H9 (cell line): ENCODE measurements around the gene HYI. TPM values are rescaled to one million over a fixed set of nuclear protein-coding genes. Genes with fewer than 3 reads are reported as not detected.
A peak's percentile ranks its signal among the peaks of the same experiment; 100 is the strongest.

Source experiments
- DNase-seq: peaks from one replicate; pipeline ENCODE4 v3.0.0-alpha.2; 2017
- H2AFZ ChIP-seq: one replicate; pipeline ENCODE4 v1.6.1; 2013; ENCODE audit warnings: mild to moderate bottlenecking, low read length, control low read depth, moderate library complexity
- H2AK5ac ChIP-seq: 2 replicates; pipeline ENCODE4 v1.6.1; 2013; ENCODE audit warnings: low read length, control low read depth, mixed read lengths; ENCODE audit not compliant: insufficient read length
- H2BK120ac ChIP-seq: one replicate; pipeline ENCODE4 v1.6.1; 2013; ENCODE audit warnings: low read depth, mild to moderate bottlenecking, low read length, control low read depth, inconsistent platforms; ENCODE audit not compliant: poor library complexity, severe bottlenecking
- H2BK12ac ChIP-seq: 2 replicates; pipeline ENCODE4 v1.6.1; 2013; ENCODE audit warnings: low read length, control low read depth, mixed read lengths, low read depth; ENCODE audit not compliant: insufficient read length
- H2BK15ac ChIP-seq: 2 replicates; pipeline ENCODE4 v1.6.1; 2013; ENCODE audit warnings: low read depth, low read length, control low read depth
- H2BK20ac ChIP-seq: one replicate; pipeline ENCODE4 v1.6.1; 2013; ENCODE audit warnings: low read depth, mild to moderate bottlenecking, low read length, control low read depth, inconsistent platforms; ENCODE audit not compliant: poor library complexity, severe bottlenecking
- H2BK5ac ChIP-seq: 2 replicates; pipeline ENCODE4 v1.6.1; 2013; ENCODE audit warnings: low read length, control low read depth, mixed read lengths; ENCODE audit not compliant: insufficient read length
- H3K14ac ChIP-seq: 2 replicates; pipeline ENCODE4 v1.6.1; 2013; ENCODE audit warnings: low read length, control low read depth; ENCODE audit not compliant: insufficient read depth
- H3K18ac ChIP-seq: 2 replicates; pipeline ENCODE4 v1.6.1; 2013; ENCODE audit warnings: low read depth, mild to moderate bottlenecking, mixed read lengths, low read length, control low read depth; ENCODE audit not compliant: insufficient read length
- H3K23ac ChIP-seq: 2 replicates; pipeline ENCODE4 v1.6.1; 2013; ENCODE audit warnings: low read length, control low read depth, mixed read lengths, low read depth; ENCODE audit not compliant: insufficient read length
- H3K23me2 ChIP-seq: 2 replicates; pipeline ENCODE4 v1.6.1; 2013; ENCODE audit warnings: low read depth, mild to moderate bottlenecking, mixed read lengths, low read length, control low read depth; ENCODE audit not compliant: insufficient read length, poor library complexity, severe bottlenecking
- H3K27ac ChIP-seq: 2 replicates; pipeline ENCODE4 v1.5.1; 2013; ENCODE audit warnings: low read length, control low read depth, mixed read lengths, low read depth; ENCODE audit not compliant: insufficient read length
- H3K27me3 ChIP-seq: 2 replicates; pipeline ENCODE4 v1.6.1; 2013; ENCODE audit warnings: low read length, control low read depth, inconsistent platforms; ENCODE audit not compliant: insufficient read depth
- H3K4ac ChIP-seq: 2 replicates; pipeline ENCODE4 v1.6.1; 2013; ENCODE audit warnings: low read depth, mild to moderate bottlenecking, control low read depth, inconsistent platforms, low read length, moderate library complexity
- H3K4me1 ChIP-seq: 2 replicates; pipeline ENCODE4 v1.6.1; 2013; ENCODE audit warnings: low read length, control low read depth, inconsistent platforms; ENCODE audit not compliant: insufficient read depth
- H3K4me2 ChIP-seq: 2 replicates; pipeline ENCODE4 v1.6.1; 2013; ENCODE audit warnings: low read length, control low read depth, mixed read lengths; ENCODE audit not compliant: insufficient read length, insufficient read depth
- H3K56ac ChIP-seq: 2 replicates; pipeline ENCODE4 v1.6.1; 2013; ENCODE audit warnings: low read depth, mild to moderate bottlenecking, mixed read lengths, low read length, control low read depth; ENCODE audit not compliant: insufficient read length
- H3K79me1 ChIP-seq: 2 replicates; pipeline ENCODE4 v1.6.1; 2013; ENCODE audit warnings: low read depth, mild to moderate bottlenecking, moderate library complexity, low read length, control low read depth, inconsistent platforms; ENCODE audit not compliant: insufficient read depth, poor library complexity, severe bottlenecking
- H3K79me2 ChIP-seq: 2 replicates; pipeline ENCODE4 v1.6.1; 2013; ENCODE audit warnings: low read length, control low read depth, inconsistent platforms; ENCODE audit not compliant: insufficient read depth
- H3K9ac ChIP-seq: 2 replicates; pipeline ENCODE4 v1.6.1; 2013; ENCODE audit warnings: low read length, control low read depth, mixed read lengths; ENCODE audit not compliant: insufficient read length; ENCODE audit errors: extremely low read depth
- H3K9me3 ChIP-seq: one replicate; pipeline ENCODE4 v1.6.1; 2013; ENCODE audit warnings: low read depth, low read length, inconsistent platforms; ENCODE audit not compliant: control insufficient read depth
- H3T11ph ChIP-seq: one replicate; pipeline ENCODE4 v1.6.1; 2013; ENCODE audit warnings: mild to moderate bottlenecking, low read length, control low read depth, inconsistent platforms
- H4K20me1 ChIP-seq: one replicate; pipeline ENCODE4 v1.6.1; 2013; ENCODE audit not compliant: control insufficient read depth, insufficient read length, insufficient read depth
- H4K5ac ChIP-seq: 2 replicates; pipeline ENCODE4 v1.6.1; 2013; ENCODE audit warnings: low read depth, mild to moderate bottlenecking, mixed read lengths, low read length, control low read depth; ENCODE audit not compliant: insufficient read length
- H4K8ac ChIP-seq: replicated peaks from 2 replicates; pipeline ENCODE4 v1.6.1; 2013; ENCODE audit warnings: low read length, control low read depth, mixed read lengths, low read depth; ENCODE audit not compliant: insufficient read length
- H4K91ac ChIP-seq: 2 replicates; pipeline ENCODE4 v1.6.1; 2013; ENCODE audit warnings: low read depth, mild to moderate bottlenecking, moderate library complexity, mixed read lengths, low read length, control low read depth; ENCODE audit not compliant: insufficient read length
- H3K27ac Mint-ChIP-seq, 3 experiments: 2 replicates in 2 of 3; 3 replicates in 1 of 3; pipeline ENCODE4 v1.8.0; 2020 to 2021; ENCODE audit warnings: mixed read lengths in 3 of 3, mild to moderate bottlenecking in 1 of 3, moderate library complexity in 1 of 3
- H3K27me3 Mint-ChIP-seq: 2 replicates; pipeline ENCODE4 v1.8.0; 2021; ENCODE audit warnings: low read depth, mild to moderate bottlenecking, moderate library complexity, mixed read lengths
- H3K36me3 Mint-ChIP-seq, 3 experiments: 2 replicates in 2 of 3; 3 replicates in 1 of 3; pipeline ENCODE4 v1.8.0; 2020 to 2021; ENCODE audit warnings: low read depth in 3 of 3, mixed read lengths in 3 of 3; ENCODE audit not compliant: insufficient read depth in 1 of 3
- H3K4me1 Mint-ChIP-seq, 2 experiments: 2 replicates each; pipeline ENCODE4 v1.8.0; 2020; ENCODE audit warnings: mixed read lengths in 2 of 2
- H3K4me3 Mint-ChIP-seq, 2 experiments: 2 replicates in 1 of 2; 3 replicates in 1 of 2; pipeline ENCODE4 v1.8.0; 2020 to 2021; ENCODE audit warnings: mild to moderate bottlenecking in 2 of 2, mixed read lengths in 2 of 2, moderate library complexity in 1 of 2
- H3K9me3 Mint-ChIP-seq, 2 experiments: 2 replicates in 1 of 2; 3 replicates in 1 of 2; pipeline ENCODE4 v1.8.0; 2020; ENCODE audit warnings: mild to moderate bottlenecking in 2 of 2, mixed read lengths in 2 of 2, moderate library complexity in 1 of 2
- WGBS: extraction: QIAGEN DNeasy Blood & Tissue Kit; methylation state at CpG from one replicate; pipeline ENCODE4 v1.1.7; 2013; ENCODE audit warnings: missing lambda C conversion rate, low lambda C conversion rate, mixed read lengths; ENCODE audit not compliant: insufficient read length; ENCODE audit errors: extremely low coverage; 5-methylcytosine and 5-hydroxymethylcytosine counted together
- microRNA-seq: library from miRNA; unstranded; fragments of <30 nt; microRNA quantifications from one replicate; pipeline ENCODE4, GENCODE V29; 2020; ENCODE audit warnings: borderline microRNAs expressed
- total RNA-seq: library from RNA; stranded (reverse); gene quantifications from 2 replicates; pipeline ENCODE4 v1.2.1, GENCODE V29; 2021
- TF ChIP-seq, protein P1 (sequence below): fragments of 200-600 bp; sonication (generic); conservative IDR thresholded peaks from 3 replicates; pipeline ENCODE4 v1.8.0; 2021; ENCODE audit warnings: antibody characterized with exemption, mild to moderate bottlenecking

HYI gene
- total RNA-seq, 1 experiment from 2014 or later, result 16.1 TPM

DNA sequence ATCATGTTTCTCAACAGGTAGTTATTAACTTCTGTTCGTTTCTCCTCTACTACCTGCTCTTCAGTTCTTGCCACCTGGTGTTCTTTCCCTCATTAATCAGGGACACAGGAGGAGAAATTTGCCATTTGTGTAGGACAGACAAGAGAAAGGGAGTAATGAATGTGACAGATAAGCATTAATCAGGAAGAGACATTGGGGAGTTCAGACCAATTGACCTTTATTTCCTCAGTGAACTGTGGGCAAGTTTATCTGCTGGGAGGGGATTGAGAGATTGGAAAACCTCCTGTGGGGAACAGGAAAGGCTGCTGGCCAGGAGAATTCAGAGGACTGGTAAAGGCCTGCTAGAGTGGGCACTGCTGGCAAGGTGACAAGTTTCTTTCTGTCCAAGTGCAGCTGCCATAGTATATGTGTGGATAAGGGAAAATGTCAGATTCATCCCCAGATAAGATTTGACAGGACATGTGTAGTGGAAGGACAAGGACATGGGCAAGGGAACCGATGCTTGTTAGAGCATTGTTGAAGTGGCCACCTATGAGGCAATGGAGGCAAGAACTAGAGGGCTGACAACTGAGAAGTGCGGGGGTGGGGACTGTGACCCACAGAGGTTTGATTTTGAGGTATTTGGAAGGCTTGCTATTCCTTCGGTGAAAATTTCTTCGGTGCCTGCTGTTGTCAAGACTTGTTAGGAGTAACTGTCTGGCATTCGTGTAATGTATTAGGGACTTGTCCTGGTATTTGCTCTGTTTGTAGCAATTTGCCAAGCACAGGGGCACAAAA, 51.5 kb downstream of the HYI start:
- Histone ChIP-seq H3K23me2 (no peaks in the 10 kb centered on the region), H3K79me2 (no peaks in the 10 kb centered on the region; the same call in 1 of the 2 replicates), H3K4me1 (no peaks in the 10 kb centered on the region), H3K27me3 (no peaks in the 10 kb centered on the region), H2BK5ac (no peak overlapping the region), H3K9ac (peak overlapping the region; percentile 11), H3K4ac (no peak overlapping the region), H3K18ac (no peak overlapping the region), H2BK20ac (no peak overlapping the region), H4K20me1 (no peaks in the 10 kb centered on the region), H2BK120ac (no peak overlapping the region), H4K8ac (no peak overlapping the region), H2AFZ (no peak overlapping the region), H3T11ph (no peak overlapping the region), H2BK15ac (no peak overlapping the region), H2AK5ac (no peak overlapping the region), H3K23ac (no peak overlapping the region), H3K4me2 (no peak overlapping the region), H3K27ac (no peak overlapping the region), H3K79me1 (no peaks in the 10 kb centered on the region), H4K91ac (no peak overlapping the region), H2BK12ac (no peak overlapping the region), H3K9me3 (no peaks in the 10 kb centered on the region), H3K56ac (no peak overlapping the region), H4K5ac (no peak overlapping the region), H3K14ac (no peak overlapping the region)
- Mint-ChIP-seq H3K27ac (peak overlapping the region in 1 of 3 experiments; percentile 5; a peak in 1 of 7 replicates), H3K36me3 (peaks cover 4 to 33% (median 28%) of the 10 kb centered on the region in 3 experiments; a peak in 6 of 7 replicates), H3K4me3 (no peak overlapping the region), H3K27me3 (no peaks in the 10 kb centered on the region), H3K4me1 (no peaks in the 10 kb centered on the region), H3K9me3 (no peaks in the 10 kb centered on the region)
- TF ChIP-seq, protein P1, sequence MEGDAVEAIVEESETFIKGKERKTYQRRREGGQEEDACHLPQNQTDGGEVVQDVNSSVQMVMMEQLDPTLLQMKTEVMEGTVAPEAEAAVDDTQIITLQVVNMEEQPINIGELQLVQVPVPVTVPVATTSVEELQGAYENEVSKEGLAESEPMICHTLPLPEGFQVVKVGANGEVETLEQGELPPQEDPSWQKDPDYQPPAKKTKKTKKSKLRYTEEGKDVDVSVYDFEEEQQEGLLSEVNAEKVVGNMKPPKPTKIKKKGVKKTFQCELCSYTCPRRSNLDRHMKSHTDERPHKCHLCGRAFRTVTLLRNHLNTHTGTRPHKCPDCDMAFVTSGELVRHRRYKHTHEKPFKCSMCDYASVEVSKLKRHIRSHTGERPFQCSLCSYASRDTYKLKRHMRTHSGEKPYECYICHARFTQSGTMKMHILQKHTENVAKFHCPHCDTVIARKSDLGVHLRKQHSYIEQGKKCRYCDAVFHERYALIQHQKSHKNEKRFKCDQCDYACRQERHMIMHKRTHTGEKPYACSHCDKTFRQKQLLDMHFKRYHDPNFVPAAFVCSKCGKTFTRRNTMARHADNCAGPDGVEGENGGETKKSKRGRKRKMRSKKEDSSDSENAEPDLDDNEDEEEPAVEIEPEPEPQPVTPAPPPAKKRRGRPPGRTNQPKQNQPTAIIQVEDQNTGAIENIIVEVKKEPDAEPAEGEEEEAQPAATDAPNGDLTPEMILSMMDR, result no peak
- WGBS, result no CpG with 5 or more reads among the region's 6 CpGs
- DNase-seq, result no peak

Small RNA genes lying within 50 kb of the gene (microRNA-seq; reads per million reads assigned to microRNA genes)
- not detected for gene MIR6735

Other genes starting within 250 kb of the HYI start
- 19.1 and 19.6 TPM in 2 replicates for gene TMEM125, start 183.9 kb downstream of the HYI start, total RNA-seq
- 5.9 and 6.3 TPM in 2 replicates for gene C1orf210, start 168.3 kb downstream of the HYI start, total RNA-seq
- gene TIE1, start 152.9 kb downstream of the HYI start, total RNA-seq, result 0.64 and 1.2 TPM in 2 replicates
- 0.35 TPM in 1 of 2 replicates, not detected in the other for gene MPL, start 116.1 kb downstream of the HYI start, total RNA-seq
- gene CDC20, start 95.0 kb downstream of the HYI start, total RNA-seq, result 246 and 251 TPM in 2 replicates
- 20.7 and 21.6 TPM in 2 replicates for gene ELOVL1, start 85.9 kb downstream of the HYI start, total RNA-seq
- 19.1 and 23.0 TPM in 2 replicates for gene MED8, start 64.1 kb downstream of the HYI start, total RNA-seq
- 14.8 and 16.8 TPM in 2 replicates for gene SZT2, start 64.0 kb downstream of the HYI start, total RNA-seq
- 192 and 193 TPM in 2 replicates for gene PTPRF, start 77.0 kb upstream of the HYI start, total RNA-seq
- 77.9 and 81.7 TPM in 2 replicates for gene KDM4A, start 196.2 kb upstream of the HYI start, total RNA-seq